PFSK-1 (cell line): ENCODE data around the gene TLE3.

Source experiments
- FOXP2 ChIP-seq: optimal IDR thresholded peaks from 2 replicates; pipeline ENCODE3; 2011; ENCODE audit warnings: borderline replicate concordance, control low read depth, inconsistent platforms; ENCODE audit not compliant: insufficient read depth; ENCODE audit errors: extremely low read length, extremely low read depth
- POLR2AphosphoS5 ChIP-seq: IDR thresholded peaks from 2 replicates; pipeline ENCODE4 v1.6.1; 2012; ENCODE audit warnings: low read depth, mild to moderate bottlenecking, control low read depth, low read length, moderate library complexity
- SIN3A ChIP-seq: IDR thresholded peaks from 2 replicates; pipeline ENCODE4 v1.6.1; 2012; ENCODE audit warnings: mild to moderate bottlenecking, low read length, moderate library complexity, borderline replicate concordance; ENCODE audit not compliant: insufficient read depth
- TAF1 ChIP-seq: IDR thresholded peaks from 2 replicates; pipeline ENCODE4 v1.6.1; 2012; ENCODE audit warnings: low read length, control low read depth, borderline replicate concordance; ENCODE audit not compliant: insufficient read depth
- TF ChIP-seq, protein P1 (sequence below), 2 experiments: IDR thresholded peaks; 2 replicates each; pipeline versions ENCODE4 v1.6.1 to v1.8.0; 2011 to 2012; ENCODE audit warnings: low read depth in 2 of 2, low read length in 2 of 2, control low read depth in 1 of 2, inconsistent platforms in 1 of 2, mild to moderate bottlenecking in 1 of 2, moderate library complexity in 1 of 2; ENCODE audit not compliant: insufficient read depth in 1 of 2

The TLE3 gene

DNA sequence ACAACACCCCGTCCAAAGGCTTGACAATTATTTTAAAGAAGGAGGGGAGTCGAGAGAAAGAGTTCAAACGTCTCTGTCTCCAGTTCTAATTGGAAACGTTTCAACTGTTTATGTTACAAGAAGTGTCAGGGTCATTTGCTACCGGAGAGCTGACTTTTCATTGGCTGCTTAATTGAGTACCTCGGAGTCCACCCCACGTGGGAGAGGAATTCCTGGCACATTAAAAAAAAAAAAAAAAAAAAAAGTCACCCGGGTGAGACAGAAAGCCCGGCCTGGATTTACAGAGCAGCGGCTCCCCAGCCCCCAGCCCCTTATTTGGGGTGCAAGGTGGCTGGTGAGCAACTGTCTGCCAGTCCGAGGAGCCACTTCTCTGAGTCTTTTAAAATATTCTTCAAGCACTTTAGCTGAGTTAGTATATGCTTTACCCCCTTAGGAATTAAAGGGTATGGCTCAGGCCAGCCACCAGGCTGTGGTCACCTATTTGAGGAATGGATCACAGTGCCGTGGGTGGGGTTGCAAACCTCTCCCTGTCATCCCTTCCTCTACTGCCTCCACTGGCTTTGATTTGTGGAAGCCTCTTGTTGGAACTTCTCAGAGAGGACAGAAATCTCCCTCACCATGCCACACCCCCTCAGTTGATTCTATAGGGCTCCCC lies 3.9 kb upstream of the TLE3 start:
- TF ChIP-seq FOXP2: no peak
- peak; percentile 73; the same call in 1 of the 2 replicates for TF ChIP-seq SIN3A

DNA sequence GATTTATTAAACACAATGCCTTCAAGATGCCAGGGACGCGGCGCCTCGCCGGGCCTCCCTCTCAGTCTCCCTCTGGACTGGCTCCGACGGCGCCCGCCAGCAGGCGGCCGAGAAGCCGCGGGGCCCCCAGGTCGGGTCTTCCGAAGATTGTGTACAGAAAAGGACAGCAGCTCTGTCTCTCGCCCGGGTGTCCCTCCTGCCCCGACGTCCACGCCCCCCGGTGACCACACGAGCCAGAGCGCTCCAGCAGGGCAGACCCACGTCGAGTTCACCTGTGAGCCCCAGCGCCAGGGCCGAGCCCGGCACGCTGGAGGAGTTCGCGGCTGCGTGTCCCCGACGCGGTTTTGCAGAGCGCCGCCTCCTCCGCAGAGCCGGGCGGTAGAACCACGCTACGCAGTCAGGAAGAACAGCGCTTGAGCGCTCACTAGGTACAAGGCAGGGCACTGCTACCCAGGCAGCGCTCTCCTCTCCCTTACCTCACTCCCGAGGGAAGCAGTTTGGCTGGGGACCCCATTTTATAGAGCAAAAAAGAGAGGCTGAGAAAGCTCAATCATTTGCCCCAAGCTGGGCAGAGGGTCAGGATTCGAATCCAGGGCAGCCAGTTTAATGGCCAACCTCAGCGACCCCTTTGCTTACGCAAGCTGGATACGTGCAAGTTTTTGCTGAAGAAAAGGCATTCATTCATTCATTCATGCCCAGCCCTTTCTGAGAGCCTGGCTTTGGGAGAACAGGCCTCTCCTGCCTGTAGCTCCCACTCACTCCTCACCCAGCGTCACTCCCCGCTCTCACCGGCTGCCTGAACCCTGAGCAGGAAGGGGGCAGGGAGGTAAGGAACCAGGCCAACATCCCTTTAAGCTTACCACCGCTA lies 3.0 kb upstream of the TLE3 start:
- TF ChIP-seq FOXP2: no peak
- TF ChIP-seq TAF1: no peak
- no peak for TF ChIP-seq POLR2AphosphoS5
- TF ChIP-seq, protein P1, sequence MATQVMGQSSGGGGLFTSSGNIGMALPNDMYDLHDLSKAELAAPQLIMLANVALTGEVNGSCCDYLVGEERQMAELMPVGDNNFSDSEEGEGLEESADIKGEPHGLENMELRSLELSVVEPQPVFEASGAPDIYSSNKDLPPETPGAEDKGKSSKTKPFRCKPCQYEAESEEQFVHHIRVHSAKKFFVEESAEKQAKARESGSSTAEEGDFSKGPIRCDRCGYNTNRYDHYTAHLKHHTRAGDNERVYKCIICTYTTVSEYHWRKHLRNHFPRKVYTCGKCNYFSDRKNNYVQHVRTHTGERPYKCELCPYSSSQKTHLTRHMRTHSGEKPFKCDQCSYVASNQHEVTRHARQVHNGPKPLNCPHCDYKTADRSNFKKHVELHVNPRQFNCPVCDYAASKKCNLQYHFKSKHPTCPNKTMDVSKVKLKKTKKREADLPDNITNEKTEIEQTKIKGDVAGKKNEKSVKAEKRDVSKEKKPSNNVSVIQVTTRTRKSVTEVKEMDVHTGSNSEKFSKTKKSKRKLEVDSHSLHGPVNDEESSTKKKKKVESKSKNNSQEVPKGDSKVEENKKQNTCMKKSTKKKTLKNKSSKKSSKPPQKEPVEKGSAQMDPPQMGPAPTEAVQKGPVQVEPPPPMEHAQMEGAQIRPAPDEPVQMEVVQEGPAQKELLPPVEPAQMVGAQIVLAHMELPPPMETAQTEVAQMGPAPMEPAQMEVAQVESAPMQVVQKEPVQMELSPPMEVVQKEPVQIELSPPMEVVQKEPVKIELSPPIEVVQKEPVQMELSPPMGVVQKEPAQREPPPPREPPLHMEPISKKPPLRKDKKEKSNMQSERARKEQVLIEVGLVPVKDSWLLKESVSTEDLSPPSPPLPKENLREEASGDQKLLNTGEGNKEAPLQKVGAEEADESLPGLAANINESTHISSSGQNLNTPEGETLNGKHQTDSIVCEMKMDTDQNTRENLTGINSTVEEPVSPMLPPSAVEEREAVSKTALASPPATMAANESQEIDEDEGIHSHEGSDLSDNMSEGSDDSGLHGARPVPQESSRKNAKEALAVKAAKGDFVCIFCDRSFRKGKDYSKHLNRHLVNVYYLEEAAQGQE (IDR thresholded peaks at IDR 0.05; ENCODE audit: insufficient read depth in 1 of 2, low read depth in 2 of 2, low read length in 2 of 2): no peak
- TF ChIP-seq SIN3A: no peak

DNA sequence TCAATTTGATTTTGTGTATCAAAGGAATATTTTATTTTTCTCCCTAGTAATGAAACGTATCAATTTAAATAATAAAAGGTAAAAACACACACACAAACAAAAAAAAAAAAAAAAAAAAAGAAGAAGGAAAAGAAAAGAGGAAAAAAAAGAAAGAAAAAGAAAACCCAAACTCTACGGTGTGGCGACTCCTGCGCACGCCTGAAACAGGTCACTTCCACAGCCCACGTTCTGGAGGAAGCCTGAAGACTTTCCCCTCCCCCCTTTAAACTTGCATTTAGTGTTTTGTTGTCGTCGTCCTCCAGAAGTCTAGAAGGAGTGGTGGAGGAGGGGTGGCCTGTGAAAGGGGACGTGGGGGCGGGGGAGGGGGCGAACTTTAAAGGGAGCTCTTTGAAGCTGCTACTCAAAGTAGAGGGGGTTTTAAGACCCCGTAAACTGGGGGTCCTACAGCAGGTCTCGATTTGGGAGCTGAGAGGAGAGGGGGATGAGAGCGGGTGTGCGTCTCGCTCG lies 2.3 kb upstream of the TLE3 start:
- no peak for TF ChIP-seq POLR2AphosphoS5
- TF ChIP-seq, protein P1 (IDR thresholded peaks at IDR 0.05; ENCODE audit: insufficient read depth in 1 of 2, low read depth in 2 of 2, low read length in 2 of 2): no peak
- no peak for TF ChIP-seq FOXP2
- no peak; the same call in 1 of the 2 replicates for TF ChIP-seq TAF1
- no peak for TF ChIP-seq SIN3A

DNA sequence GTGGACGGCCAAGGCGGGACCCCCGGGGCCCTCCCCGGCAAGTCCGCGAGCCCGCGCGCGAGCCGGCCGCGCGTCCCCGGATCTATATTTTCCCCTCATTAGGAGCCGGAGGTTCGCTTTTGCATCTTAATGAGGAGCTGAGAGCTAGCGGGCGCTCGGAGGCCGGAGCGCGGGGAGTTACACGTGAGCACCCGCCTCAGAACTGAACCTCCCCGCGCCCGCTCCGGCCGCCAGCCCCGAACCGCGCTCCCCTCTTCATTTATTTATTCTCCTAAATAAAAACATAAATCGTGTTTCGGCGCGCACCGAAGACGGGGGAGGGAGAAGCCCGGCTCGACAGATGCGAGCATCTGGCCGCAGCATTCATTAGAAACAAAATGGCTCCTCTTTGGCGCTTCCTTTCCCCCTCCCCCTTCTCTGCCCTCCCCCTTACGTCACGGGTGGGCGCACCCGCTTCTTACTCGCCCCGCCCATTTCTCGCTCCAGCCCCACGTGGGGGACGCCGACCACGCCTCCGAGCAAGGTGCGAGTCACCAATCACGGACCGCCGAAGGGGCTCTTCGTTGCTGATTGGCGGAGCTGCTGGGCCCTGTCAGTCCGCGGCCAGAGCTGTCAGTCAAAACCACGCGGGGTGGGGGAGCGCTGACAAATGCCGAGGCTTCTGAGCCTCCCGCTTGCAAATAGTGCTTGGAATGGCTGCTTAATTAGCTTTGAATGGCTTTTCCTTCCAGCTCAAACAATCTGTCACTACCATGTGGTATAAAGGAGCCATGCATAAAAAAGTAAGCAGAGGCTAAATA lies 1.6 kb upstream of the TLE3 start:
- TF ChIP-seq TAF1 (peak; percentile 70; the same call in 1 of the 2 replicates), SIN3A (peak; percentile 85; the same call in 1 of the 2 replicates), POLR2AphosphoS5 (peak; percentile 93), FOXP2 (no peak)

DNA sequence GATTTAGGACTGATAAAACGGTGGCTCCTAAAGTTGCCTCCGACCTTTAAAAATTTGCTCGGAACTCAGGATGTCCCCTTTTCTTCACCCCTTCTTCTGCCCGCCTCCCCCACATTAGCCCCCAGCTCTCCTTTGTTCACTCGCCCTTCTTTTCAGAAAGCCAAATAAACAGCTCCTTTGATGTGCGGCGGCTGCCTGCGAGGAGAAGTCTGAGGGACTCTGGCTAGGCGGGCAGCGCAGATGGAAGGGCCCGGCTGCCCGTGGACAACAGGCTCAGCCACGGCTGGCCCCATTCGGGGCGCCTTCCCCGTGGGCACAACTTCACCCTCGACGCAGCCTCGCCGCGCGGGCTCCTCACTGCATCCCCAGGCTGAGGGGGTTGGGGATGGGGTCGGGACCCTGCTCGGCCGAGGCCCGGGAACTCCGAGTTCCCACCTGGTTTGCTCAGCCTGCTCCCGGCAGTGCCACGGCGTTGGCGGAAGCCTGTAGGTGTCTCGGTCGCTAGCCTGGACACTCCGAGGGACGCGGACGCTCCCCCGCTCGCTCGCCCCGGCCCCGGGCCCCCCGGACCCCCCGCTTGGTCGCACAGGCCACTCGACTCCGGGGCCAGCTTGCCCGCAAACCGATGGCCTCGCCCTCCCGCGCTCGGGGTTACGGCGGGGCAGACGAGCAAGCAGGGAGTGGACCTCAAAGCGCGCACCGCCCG lies 897 bp upstream of the TLE3 start:
- 0 out of 2 replicates have a peak, but pooled peaks have one; percentile 32 for TF ChIP-seq SIN3A
- no peak for TF ChIP-seq POLR2AphosphoS5
- TF ChIP-seq TAF1: no peak; the same call in 1 of the 2 replicates
- TF ChIP-seq, protein P1 (IDR thresholded peaks at IDR 0.05; ENCODE audit: insufficient read depth in 1 of 2, low read depth in 2 of 2, low read length in 2 of 2): no peak; a peak in 1 of 4 replicates
- TF ChIP-seq FOXP2: no peak
